ENCODE measurements around the gene SNX15.

Gene SNX15

GRCh38 chr11:65084598-65085375 is 57.5 kb downstream of the SNX15 start:
- DNase-seq (no peak), ATAC-seq (peak; percentile 1)

- ATAC-seq, result no peak
These were observed 58.2 kb downstream of the SNX15 start for GRCh38 chr11:65085446-65085845.

GRCh38 chr11:65086809-65087208 is 59.6 kb downstream of the SNX15 start:
- DNase-seq, result no peak
- ATAC-seq, result no peak

More at GRCh38 chr11:65085446-65085845, 58.2 kb downstream of the SNX15 start:
- DNase-seq, result no peak

- no peak for ATAC-seq
These were observed 60.0 kb downstream of the SNX15 start for GRCh38 chr11:65087216-65087615.

GRCh38 chr11:65087827-65088226 is 60.6 kb downstream of the SNX15 start:
- ATAC-seq (no peak), DNase-seq (no peak)

More at GRCh38 chr11:65087216-65087615, 60.0 kb downstream of the SNX15 start:
- no peak for DNase-seq

- no peak for ATAC-seq
- DNase-seq, result no peak
These were observed 62.4 kb downstream of the SNX15 start for GRCh38 chr11:65089621-65090020.

Data from stimulated activated naive CD8-positive, alpha-beta T cell treated with anti-CD3 and anti-CD28 coated beads, Interleukin-15, Interleukin-2, amounts not matched to agents 100 U/mL and 50 U/mL, for 24 hours (primary cell).